ENCODE measurements around the gene KLK12.

- TF ChIP-seq CTCF (IDR thresholded peaks at IDR 0.05; ENCODE audit: poor library complexity, severe bottlenecking) (no peak), EP300 (conservative IDR thresholded peaks at IDR 0.05; ENCODE audit: poor library complexity, severe bottlenecking) (no peak), MXI1 (conservative IDR thresholded peaks at IDR 0.05; ENCODE audit: poor library complexity, severe bottlenecking) (no peak)
These were observed 6.9 kb downstream of the KLK12 start for GRCh38 chr19:51027873-51028272.

All from neural cell (in vitro differentiated cells).